Stimulated activated CD8-positive, alpha-beta memory T cell treated with anti-CD3 and anti-CD28 coated beads, Interleukin-15, amount 100 ng/mL, for 1 hour (primary cell): Measurements from ENCODE around the gene C1QTNF6.

Experiments used
- DNase-seq: peaks from one replicate; pipeline ENCODE4 v3.0.0-alpha.2; 2020; ENCODE audit warnings: low read depth

Gene C1QTNF6

GRCh38 chr22:37190262-37190780 lies 2.3 kb upstream of the C1QTNF6 start:
- no peak for DNase-seq

GRCh38 chr22:37188901-37189466 lies 937 bp upstream of the C1QTNF6 start:
- no peak for DNase-seq

- DNase-seq: no peak
These were observed 526 bp downstream of the C1QTNF6 start for GRCh38 chr22:37187552-37187890.

- DNase-seq: no peak
These were observed 987 bp downstream of the C1QTNF6 start for GRCh38 chr22:37186997-37187522.

GRCh38 chr22:37186228-37186996 lies 1.6 kb downstream of the C1QTNF6 start:
- DNase-seq: no peak

- no peak for DNase-seq
These were observed 2.3 kb downstream of the C1QTNF6 start for GRCh38 chr22:37185646-37186227.

- DNase-seq: no peak
These were observed 3.1 kb downstream of the C1QTNF6 start for GRCh38 chr22:37184816-37185541.

GRCh38 chr22:37184380-37184755 lies 3.7 kb downstream of the C1QTNF6 start:
- DNase-seq: no peak

- no peak for DNase-seq
These were observed 4.3 kb downstream of the C1QTNF6 start for GRCh38 chr22:37183432-37184379.

- no peak for DNase-seq
These were observed 5.2 kb downstream of the C1QTNF6 start for GRCh38 chr22:37182949-37183245.

GRCh38 chr22:37182101-37182948 lies 5.7 kb downstream of the C1QTNF6 start:
- no peak for DNase-seq

GRCh38 chr22:37181681-37182080 lies 6.4 kb downstream of the C1QTNF6 start:
- no peak for DNase-seq

- no peak for DNase-seq
These were observed 7.4 kb downstream of the C1QTNF6 start for GRCh38 chr22:37180531-37181231.

GRCh38 chr22:37179622-37180420 lies 8.2 kb downstream of the C1QTNF6 start:
- DNase-seq: no peak

GRCh38 chr22:37179126-37179470 lies 8.9 kb downstream of the C1QTNF6 start:
- no peak for DNase-seq

- no peak for DNase-seq
These were observed 9.5 kb downstream of the C1QTNF6 start for GRCh38 chr22:37178350-37179125.

GRCh38 chr22:37177755-37178154 lies 10.3 kb downstream of the C1QTNF6 start:
- no peak for DNase-seq

- DNase-seq: no peak
These were observed 10.8 kb downstream of the C1QTNF6 start for GRCh38 chr22:37177221-37177620.
